Gastrocnemius medialis (tissue), 4 donors: ENCODE data around the gene FLT1.

Source experiments
- CTCF ChIP-seq, 5 experiments: fragments of 450-650 bp in 3 of 5; fragments of 200-600 bp in 2 of 5; sonication (generic) in 2 of 5; IDR thresholded peaks in 4 of 5; conservative IDR thresholded peaks in 1 of 5; 1 replicate in 4 of 5; 2 replicates in 1 of 5; pipeline ENCODE4 v1.5.1; 2016 to 2019; ENCODE audit warnings: antibody characterized with exemption in 5 of 5, mild to moderate bottlenecking in 3 of 5, moderate library complexity in 3 of 5
- POLR2A ChIP-seq, 2 donors: fragments of 450-650 bp; IDR thresholded peaks; one replicate each; pipeline ENCODE4 v1.6.1; 2017; ENCODE audit warnings: antibody characterized with exemption in 2 of 2, mild to moderate bottlenecking in 2 of 2, moderate library complexity in 2 of 2

GRCh38 chr13:28531845-28532387 lies 37.0 kb upstream of the FLT1 start:
- TF ChIP-seq CTCF (IDR thresholded peaks at IDR 0.05 in 4 of 5, conservative IDR thresholded peaks at IDR 0.05 in 1 of 5) (no peak), POLR2A (IDR thresholded peaks at IDR 0.05) (no peak)
